Muscle of back (tissue), 11 donors: ENCODE results near the gene ZCCHC17. TPM values are rescaled to one million over a fixed set of nuclear protein-coding genes. Genes with fewer than 3 reads are reported as not detected.

Experiments
- DNase-seq, 3 donors: peaks; one replicate each; pipeline versions ENCODE4 v3.0.0 to v3.0.0-alpha.2; 2013
- polyA plus RNA-seq, 10 donors: library from polyadenylated mRNA; unstranded; fragments of 120-200 nt; gene quantifications; one replicate each; pipeline ENCODE4 v1.2.1, GENCODE V29; 2013; ENCODE audit not compliant: insufficient read length in 10 of 10

Gene ZCCHC17
- polyA plus RNA-seq, 10 donors: 22.7 to 30.0 (median 26.3) TPM

DNA sequence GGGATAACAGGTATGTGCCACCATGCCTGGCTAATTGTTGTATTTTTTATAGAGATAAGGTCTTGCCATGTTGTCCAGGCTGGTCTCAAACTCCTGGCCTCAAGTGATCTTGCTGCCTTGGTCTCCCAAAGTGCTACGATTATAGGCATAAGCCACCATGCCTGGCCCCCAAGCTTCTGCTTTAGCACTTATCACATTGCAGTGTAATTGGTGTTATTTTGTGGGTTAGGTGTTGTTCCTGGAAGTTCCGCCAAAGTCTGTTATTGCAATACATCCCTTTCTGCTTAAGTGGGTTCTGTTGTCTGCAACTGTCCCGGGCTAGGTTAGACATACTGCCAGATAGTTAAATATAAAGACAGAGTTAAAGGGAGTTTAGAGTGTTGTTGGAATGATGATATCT, 3.4 kb downstream of the ZCCHC17 start:
- DNase-seq: no peak

DNA sequence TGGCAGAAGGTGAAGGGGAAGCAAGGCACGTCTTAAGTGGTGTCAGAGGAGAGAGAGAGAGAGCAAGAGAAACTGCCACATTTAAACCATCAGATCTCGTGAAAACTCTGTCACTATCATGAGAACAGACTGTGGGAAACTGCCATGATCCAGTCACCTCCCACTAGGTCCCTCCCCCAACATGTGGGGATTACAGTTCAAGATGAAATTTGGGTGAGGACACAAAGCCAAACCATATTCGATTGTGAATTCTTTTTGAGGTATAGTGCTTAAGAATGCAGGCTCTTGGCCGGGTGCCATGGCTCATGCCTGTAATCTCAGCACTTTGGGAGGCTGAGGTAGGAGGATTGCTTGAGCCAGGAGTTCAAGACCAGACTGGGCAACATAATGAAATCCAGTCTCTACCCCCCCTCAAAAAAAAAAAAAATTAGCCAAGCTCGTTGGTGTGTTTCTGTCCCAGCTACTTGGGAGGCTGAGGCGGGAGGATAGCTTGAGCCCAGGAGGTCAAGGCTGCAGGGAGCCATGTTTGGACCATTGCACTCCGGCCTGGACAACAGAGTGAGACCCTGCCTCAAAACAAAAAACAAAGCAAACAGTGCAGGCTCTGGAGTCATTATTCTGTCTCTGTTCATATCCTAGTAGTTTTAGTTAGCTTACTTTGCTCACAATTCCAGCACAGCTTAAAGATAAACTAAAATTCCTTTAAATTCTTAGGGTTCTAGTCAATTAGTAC, 6.0 kb downstream of the ZCCHC17 start:
- no peak for DNase-seq

DNA sequence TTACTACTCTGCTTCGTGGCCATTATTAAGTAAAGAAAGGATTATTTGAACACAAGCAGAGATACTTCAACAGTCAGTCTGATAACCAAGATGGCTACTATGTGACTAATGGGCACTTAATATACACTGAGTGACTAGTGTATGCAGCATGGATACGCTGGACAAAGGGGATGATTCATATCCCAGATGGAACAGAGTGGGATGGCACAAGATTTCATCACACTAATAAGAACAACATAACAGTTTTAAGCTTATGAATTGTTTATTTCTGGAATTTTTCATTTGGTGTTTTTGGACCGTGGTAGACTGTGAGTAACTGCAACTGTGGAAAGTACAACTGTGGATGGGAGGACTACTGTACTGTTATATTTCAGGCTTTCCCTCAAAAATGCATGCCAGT, 9.4 kb downstream of the ZCCHC17 start:
- peak in 1 of 3 donors; percentile 73 for DNase-seq

DNA sequence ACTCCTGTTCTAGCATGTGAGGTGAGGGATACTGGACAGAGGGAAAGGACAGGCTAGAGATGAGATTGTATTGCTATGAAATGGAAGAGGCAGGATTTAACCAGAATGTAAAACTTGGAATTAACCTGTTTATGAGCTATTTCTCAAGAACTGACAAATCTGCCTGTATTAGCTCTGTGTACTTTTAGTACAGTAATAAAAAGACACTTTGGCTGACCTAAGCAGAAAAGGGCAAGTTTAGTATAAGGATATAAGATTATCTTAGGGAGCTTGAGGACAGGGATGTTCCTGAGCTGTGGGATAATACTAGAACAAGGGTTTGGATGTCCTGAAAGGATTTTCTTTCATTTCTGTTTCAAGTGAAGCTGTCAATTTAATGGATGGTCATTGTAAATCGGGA, 11.2 kb downstream of the ZCCHC17 start:
- no peak for DNase-seq

DNA sequence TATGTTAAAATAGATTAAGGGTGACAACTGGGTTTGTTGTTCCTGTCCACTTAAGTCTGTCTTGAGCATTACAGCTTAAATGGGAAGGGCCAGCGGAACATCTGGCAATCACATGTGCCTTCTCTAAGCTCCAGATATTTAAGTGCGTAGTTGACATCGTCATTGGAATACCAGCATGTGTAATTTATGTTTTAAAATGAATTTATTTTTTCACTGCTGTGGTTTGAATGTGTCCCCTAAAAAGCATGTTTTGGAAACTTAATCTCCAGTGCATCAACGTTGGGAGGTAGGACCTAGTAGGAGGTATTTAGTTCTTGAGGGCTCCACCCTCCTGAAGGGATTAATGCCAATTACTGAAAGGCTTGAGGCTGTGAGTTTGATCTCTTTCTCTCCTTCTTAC, 13.4 kb downstream of the ZCCHC17 start:
- DNase-seq: peak in 2 of 3 donors; percentile 14 to 46

DNA sequence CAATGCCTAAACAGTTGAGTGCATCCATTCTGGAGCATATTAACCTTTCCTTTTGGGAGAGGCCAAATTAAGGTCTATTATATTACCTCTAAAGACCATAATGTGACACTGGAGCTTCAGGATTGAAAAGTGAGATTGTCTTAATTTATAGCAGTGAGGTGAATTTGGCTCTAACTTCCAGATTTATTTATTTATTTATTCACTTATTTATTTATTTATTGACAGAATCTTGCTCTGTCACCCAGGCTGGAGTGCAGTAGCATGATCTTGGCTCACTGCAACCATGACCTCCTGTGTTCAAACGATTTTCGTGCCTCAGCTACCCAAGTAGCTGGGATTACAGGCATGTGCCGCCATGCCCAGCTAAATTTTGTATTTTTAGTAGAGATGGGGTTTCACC, 19.1 kb downstream of the ZCCHC17 start:
- no peak for DNase-seq

DNA sequence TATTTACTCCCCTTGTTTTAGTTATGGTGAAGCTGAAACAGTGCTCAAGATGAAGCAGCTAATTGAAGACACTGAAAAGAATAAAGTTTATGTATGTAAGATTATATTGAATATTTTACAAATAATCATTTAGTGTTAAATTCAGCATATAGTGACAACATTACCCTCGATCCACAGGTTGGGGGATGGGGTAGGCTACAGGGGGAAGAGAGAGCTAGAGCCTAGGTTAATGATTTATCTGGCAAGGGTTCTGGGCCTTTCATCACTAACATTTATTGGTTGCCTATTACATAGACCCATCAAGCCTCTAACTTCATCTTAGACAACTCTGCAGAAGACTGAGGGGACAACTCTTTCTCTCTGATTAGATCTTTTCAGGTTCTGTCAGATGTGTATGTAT, 21.3 kb downstream of the ZCCHC17 start:
- no peak for DNase-seq

DNA sequence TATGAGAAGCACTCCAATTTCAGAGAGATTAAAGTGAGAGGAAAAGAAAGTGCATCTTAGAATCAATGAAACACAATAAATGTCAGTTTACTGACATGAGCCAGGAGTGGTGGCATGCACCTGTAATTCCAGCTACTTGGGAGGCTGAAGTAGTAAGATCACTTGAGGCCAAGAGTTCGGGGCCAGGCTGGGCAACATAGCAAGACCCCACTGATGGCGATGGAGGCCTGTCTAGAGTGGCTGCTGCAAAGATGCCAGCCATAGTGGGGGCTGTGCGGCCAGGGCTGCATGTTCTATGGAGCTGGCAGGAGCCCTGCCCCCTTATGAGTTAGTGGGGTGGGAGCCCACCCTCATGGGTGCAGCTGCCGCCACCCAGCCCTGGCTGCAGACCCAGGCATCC, 27.3 kb downstream of the ZCCHC17 start:
- DNase-seq: no peak

DNA sequence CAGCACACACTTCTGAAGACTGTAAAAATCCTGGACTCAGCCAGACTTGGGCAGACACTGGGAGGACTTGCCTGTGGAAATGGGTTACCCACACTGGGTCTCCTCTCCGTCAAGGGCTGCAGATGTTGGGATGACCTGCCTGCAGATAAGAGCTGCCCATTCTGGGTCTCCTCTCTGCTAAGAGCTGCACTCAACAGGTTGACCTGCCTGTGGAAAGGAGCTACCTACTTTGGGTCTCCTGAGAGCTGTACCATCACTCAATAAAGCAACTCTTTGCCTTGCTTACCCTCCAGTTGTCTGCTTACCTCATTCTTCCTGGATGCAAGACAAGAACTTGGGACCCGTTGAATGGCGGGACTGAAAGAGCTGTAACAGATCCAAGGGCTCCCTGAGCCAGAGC, 28.2 kb downstream of the ZCCHC17 start:
- no peak for DNase-seq

DNA sequence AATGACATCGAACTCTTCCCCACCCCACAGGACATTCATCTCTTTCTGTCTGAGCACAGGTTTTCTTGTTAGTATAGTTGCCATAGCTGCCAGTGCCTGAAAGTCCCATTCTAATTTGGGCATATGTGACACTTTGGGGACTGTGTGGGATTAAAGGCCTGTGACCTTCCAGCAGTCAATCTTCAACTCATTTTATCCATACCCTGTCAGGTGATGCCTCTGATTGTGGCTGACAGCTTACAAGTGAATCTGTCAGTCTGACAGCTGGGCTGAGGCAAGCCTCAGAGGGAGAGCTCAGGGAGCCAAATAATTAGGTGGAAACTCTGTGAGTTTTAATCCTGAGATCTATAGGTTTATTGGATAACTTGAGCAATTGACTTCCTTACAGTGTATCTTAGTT, 29.6 kb downstream of the ZCCHC17 start:
- DNase-seq: no peak

DNA sequence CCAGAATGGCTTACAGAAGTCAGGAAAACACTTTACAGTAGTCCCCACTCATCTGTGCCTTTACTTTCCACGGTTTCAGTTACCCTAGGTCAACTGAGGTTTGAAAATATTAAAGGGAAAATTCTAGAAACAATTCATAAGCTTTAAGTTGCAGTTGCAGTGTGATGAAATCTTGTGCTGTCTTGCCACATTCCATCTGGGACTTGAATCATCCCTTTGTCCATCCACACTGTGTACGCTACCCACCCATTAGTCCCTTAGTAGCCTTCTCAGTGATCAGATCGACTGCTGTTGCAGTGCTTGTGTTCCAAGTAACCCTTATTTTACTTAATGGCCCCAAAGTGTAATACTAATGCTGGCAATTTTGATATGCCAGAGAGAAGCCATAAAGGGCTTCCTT, 30.5 kb downstream of the ZCCHC17 start:
- no peak for DNase-seq

DNA sequence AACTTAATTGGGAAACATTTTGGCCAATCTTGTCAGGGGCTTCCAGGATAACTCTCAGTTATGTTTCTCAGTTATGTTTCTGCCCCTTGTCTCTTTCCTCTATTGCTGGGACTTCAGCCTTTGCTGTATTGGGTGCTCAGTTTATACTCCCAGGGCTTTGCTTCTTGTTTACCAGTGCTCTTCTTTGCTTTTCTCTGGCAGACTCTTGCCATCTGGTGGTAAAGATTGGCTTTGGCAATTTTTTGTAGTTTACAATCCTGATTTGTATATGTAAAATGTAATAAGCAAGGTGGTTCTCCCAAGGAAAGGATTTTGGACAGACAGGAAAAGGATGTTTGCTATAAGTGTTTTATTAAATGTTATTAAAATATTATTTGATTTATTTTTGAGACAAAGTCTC, 38.2 kb downstream of the ZCCHC17 start:
- DNase-seq: peak in 2 of 3 donors; percentile 11 to 30

DNA sequence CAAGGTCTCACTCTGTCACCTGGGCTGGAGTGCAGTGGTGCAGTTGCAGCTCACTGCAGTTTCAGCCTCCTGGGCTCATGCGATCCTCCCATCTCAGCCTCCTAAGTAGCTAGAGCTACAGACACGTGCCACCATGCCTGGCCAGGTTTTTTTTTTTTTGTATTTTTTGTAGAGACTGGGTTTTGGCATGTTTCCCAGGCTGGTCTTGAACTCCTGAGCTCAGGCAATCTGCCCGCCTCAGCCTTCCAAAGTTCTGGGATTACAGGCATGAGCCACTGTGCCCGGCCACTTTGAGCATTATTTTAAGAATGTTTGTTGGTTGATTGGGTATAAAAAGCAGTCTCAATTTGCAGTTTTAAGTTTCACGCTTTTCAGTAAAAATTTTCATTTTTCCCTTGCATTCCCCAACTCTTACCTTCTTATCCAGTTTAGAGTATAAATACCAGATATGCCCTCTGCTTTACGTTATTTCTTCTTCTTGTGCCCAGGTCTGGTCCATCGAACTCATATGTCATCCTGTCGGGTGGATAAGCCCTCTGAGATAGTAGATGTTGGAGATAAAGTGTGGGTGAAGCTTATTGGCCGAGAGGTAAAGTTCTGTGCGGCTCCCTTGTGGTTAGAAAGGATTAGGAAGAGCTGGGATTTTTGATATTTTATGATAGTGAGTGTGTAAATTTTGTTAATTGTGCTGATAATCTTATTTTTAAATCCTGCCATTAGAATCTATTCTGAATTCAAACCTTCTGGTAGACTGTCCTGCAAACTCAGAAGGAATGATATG, 40.0 kb downstream of the ZCCHC17 start:
- no peak for DNase-seq

DNA sequence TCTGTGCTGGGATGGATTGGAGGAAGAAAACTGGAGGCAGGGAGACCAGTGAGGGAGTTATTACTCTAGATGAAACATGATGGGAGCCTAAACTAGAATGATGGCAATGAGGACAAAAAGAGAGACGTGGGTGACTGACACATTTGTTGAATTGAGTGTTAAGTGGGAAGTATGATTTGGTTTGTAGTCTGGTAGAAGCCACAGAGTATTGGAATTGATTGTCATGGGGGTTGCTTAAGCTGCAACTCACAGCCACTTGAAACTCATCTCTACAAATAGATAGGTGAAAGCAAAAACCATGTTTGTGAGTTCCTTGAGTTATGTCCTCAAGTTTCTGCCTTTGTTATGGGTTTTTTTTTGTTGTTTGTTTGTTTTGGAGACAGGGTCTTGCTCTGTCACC, 47.7 kb downstream of the ZCCHC17 start:
- no peak for DNase-seq

DNA sequence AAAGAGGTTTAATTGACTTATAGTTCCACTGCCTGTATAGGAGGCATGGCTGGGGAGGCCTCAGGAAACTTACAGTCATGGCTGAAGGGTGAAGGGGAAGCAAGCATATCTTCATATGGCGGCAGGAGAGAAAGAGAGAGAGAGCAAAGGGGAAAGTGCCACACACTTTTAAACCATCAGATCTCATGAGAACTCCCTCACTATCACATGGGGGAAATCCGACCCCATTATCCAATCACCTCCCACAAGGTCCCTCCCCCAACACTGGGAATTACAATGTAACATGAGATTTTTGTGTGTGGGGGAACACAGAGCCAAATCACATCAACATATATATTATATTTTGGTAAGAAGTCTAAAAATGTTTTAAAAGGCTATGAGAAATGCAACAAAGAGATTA, 48.8 kb downstream of the ZCCHC17 start:
- no peak for DNase-seq

DNA sequence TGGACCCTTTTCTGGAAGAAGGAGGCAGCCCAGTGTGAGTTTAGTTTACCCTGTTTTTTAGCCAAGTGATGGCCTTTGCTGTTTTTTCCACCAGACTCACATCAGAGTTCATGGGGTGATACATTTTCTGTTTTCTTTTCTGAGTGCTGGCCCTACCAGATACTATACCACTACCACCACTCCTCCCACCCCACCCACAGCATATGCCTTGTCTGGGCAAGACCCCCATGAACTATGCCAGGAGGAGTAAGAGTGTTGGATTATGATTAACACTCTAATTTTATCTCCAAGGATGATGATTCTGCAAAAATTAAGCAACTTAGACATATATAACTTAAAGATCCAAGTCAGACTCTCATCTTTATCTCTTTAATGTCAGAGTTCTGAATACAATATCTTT, 50.0 kb downstream of the ZCCHC17 start:
- no peak for DNase-seq

DNA sequence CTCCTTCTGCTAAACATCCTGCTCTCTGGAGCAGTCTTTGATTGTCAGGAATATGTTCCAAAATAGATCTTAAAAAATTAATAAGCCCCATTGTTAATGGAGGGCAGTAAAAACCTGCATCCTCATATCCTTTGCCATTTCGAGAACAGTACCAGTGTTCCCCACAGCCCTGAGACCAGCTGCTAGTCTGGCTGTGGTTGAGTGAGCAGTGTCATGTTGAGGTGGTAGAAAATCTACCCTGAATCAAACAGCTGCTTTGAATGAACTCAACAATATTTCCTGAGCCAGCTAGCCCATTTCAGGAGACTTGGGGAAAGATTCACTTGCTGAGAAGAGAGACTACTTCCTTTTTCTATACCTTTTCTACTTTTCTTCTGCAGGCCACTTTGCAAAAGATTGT, 51.6 kb downstream of the ZCCHC17 start:
- DNase-seq: no peak

DNA sequence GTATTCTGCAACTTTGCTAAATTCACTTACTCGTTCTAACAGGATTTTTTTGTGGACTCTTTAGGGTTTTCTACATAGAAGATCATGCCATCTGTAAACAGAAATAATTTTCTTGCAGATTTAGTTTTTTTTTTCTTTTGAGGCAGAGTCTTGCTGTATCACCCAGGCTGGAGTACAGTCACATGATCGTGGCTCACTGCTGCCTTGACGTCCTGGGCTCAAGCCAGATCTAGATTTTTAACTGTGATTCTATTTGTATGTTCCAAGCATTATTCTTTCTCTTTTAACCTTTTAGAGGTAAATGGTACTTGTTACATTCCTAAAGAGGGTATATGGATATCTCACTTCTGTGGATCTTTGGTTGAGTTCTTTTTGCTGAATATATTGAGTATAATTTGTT, 57.5 kb downstream of the ZCCHC17 start:
- DNase-seq: no peak

DNA sequence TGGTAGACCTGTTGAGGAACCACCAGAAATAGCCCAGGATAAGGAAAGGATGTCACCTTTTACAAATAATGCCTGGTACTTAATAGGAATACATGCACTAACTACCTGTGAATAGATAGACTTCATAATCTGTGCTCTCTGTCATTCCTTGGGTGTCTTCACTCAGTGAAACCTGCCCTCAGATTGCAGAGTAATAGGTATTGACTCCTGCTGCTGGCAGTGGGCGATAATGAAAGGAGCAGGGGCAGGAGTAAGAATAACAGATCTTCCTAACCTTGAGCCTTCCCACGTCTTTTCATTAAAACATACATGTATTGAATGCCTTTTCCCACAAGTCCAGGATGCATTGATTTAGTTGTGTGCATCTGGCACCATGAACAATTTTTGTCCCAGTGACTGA, 59.6 kb downstream of the ZCCHC17 start:
- no peak for DNase-seq

DNA sequence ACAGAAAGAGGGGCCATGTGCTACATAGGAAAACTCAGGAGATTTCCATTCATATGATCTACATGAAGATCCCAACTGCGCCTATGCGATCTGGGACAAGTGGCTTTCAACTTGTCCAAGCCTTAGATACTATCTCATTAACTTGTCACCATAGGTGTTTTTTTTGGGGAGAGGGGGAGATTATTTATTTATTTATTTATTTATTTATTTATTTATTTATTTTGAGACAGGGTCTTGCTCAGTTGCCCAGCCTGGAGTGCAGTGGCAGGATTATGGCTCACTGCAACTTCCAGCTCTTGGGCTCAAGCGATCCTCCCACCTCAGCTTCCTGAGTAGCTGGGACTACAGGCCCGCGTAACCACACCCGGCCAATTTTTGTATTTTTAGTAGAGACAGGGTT, 64.8 kb downstream of the ZCCHC17 start:
- no peak for DNase-seq

DNA sequence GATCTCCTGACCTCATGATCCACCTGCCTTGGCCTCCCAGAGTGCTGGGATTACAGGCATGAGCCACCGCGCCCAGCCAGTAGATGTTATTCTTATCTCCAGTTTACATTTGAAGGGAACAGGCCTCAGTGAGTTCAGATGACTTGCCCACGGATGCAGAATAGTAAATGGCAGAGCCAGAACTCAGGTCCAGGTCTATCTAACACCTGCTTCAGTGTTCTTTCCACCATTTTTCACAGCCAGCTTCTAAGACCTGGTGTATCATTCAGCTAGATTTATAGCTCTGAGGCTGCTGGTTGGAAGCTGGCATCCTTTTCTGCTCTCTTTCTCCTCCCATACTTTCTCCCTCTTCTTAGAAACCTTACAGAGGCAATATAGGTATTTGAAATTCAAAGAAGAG, 65.2 kb downstream of the ZCCHC17 start:
- no peak for DNase-seq

DNA sequence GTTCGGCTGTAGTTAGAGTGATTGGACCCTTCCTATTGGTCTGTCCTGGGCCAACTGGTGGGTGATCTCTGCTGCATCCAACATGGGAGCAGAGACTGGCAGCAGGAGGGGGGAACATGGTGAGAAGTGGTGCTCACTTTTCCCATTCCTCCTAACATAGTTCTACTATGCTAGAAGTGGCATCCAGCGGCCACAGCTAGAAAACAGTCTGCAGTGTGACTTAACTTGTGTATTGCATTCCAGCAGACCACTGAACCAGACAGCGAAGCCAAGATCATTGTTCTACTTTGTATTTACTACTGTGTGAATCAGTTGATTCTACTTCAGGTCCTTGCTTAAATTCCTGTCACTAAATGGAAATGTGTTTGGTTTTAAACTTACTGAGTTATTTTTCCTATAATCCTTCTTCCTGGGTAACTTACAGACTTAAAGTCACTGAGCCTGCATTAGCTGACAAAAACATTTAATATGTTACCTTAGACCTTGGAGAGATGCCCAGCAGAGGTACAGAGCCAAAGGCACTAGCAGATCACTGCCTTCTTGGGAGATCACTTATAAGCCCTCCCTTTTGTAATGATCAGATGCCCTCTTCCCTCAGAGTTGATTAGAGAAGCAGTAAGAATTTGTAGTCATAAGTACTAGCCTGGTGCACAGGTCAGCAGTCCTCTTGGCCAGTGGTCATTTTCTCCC, 67.9 kb downstream of the ZCCHC17 start:
- no peak for DNase-seq

DNA sequence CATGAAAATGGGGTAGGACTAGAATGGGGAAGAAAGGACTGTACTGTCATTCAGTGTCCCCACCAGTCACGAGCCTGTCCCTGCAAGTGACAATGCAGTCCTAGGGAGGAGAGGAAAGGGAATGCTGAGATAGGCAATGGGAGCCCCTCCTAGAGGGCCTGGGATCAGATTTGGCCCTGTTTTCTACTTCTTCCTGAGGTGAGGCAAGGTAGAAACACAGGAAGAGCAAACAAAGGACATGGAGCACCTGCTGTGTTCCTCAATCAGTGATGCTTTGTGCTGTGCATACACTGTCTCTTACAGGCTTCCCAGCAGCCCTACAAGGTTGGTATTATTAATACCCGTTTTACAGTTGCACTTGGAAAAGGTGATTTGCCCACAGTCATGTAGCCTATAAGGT, 70.0 kb downstream of the ZCCHC17 start:
- DNase-seq: no peak
